Right lobe of liver (tissue), 4 donors: ENCODE measurements around the gene SEC11A.
A peak's percentile ranks its signal among the peaks of the same experiment; 100 is the strongest.

Source experiments
- POLR2A ChIP-seq: fragments of 450-650 bp; IDR thresholded peaks from one replicate; pipeline ENCODE4 v1.6.1; 2017; ENCODE audit warnings: antibody characterized with exemption, mild to moderate bottlenecking
- TF ChIP-seq, protein P1 (sequence below), 4 donors: fragments of 200-600 bp in 3 of 4; fragments of 450-650 bp in 1 of 4; IDR thresholded peaks; one replicate each; pipeline versions ENCODE4 v1.5.1 to v1.8.0; 2016 to 2022; ENCODE audit warnings: antibody characterized with exemption in 4 of 4, mild to moderate bottlenecking in 2 of 4
- donor health status: DM: no; HTN: no; CAD: no.
- donor health status: DM: no; HTN: no; CAD: no.
- donor health status: DM: no; HTN: yes; CAD: no.

- TF ChIP-seq, protein P1, sequence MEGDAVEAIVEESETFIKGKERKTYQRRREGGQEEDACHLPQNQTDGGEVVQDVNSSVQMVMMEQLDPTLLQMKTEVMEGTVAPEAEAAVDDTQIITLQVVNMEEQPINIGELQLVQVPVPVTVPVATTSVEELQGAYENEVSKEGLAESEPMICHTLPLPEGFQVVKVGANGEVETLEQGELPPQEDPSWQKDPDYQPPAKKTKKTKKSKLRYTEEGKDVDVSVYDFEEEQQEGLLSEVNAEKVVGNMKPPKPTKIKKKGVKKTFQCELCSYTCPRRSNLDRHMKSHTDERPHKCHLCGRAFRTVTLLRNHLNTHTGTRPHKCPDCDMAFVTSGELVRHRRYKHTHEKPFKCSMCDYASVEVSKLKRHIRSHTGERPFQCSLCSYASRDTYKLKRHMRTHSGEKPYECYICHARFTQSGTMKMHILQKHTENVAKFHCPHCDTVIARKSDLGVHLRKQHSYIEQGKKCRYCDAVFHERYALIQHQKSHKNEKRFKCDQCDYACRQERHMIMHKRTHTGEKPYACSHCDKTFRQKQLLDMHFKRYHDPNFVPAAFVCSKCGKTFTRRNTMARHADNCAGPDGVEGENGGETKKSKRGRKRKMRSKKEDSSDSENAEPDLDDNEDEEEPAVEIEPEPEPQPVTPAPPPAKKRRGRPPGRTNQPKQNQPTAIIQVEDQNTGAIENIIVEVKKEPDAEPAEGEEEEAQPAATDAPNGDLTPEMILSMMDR (IDR thresholded peaks at IDR 0.05): no peak
- peak; percentile 51 for TF ChIP-seq POLR2A
Measured at GRCh38 chr15:84653910-84654688, 61.8 kb downstream of the SEC11A start, which contains the start of gene WDR73.
